Lung (tissue), 12 donors: Measurements from ENCODE around the gene OLFML2A. TPM values are rescaled to one million over a fixed set of nuclear protein-coding genes. Genes with fewer than 3 reads are reported as not detected.
A peak's percentile ranks its signal among the peaks of the same experiment; 100 is the strongest.
"Not testable (repeated sequence)": the region's sequence is repeated elsewhere in the genome, so short reads cannot be mapped to it uniquely, and the experiment has no call there.

ENCODE experiments used
- ATAC-seq: fragments of 200-7000 bp; cut with Tn5 transposase; one replicate; pipeline ENCODE4 v1.9.1; 2020; ENCODE audit warnings: moderate number of reproducible peaks; ENCODE audit not compliant: insufficient read depth, low FRiP score
- DNase-seq, 3 donors: peaks; one replicate each; pipeline ENCODE4 v3.0.0-alpha.2; 2013 to 2017
- H3K27ac ChIP-seq, 2 donors: one replicate each; pipeline ENCODE4 v1.5.1; 2013; ENCODE audit warnings: mild to moderate bottlenecking in 2 of 2, moderate library complexity in 2 of 2, control low read depth in 1 of 2, inconsistent platforms in 1 of 2, low read depth in 1 of 2, low read length in 1 of 2
- H3K27me3 ChIP-seq, 3 donors: one replicate each; pipeline ENCODE4 v1.5.1; 2013; ENCODE audit warnings: low read length in 2 of 3; ENCODE audit not compliant: control insufficient read depth in 3 of 3, insufficient read depth in 3 of 3
- H3K36me3 ChIP-seq, 4 donors: one replicate each; pipeline ENCODE4 v1.5.1; 2013; ENCODE audit warnings: low read length in 4 of 4, mild to moderate bottlenecking in 1 of 4, moderate library complexity in 1 of 4; ENCODE audit not compliant: control insufficient read depth in 4 of 4, insufficient read depth in 4 of 4
- H3K4me1 ChIP-seq, 5 donors: one replicate each; pipeline ENCODE4 v1.5.1; 2013; ENCODE audit warnings: low read length in 5 of 5, mild to moderate bottlenecking in 2 of 5, moderate library complexity in 1 of 5; ENCODE audit not compliant: control insufficient read depth in 5 of 5, insufficient read depth in 5 of 5
- H3K4me3 ChIP-seq: one replicate; pipeline ENCODE4 v1.5.1; 2013; ENCODE audit warnings: mild to moderate bottlenecking, control low read depth, moderate library complexity
- H3K9ac ChIP-seq, 2 donors: one replicate each; pipeline ENCODE4 v1.5.1; 2013; ENCODE audit warnings: low read length in 2 of 2, control low read depth in 1 of 2; ENCODE audit not compliant: insufficient read depth in 1 of 2
- H3K9me3 ChIP-seq, 4 donors: one replicate each; pipeline ENCODE4 v1.5.1; 2013; ENCODE audit warnings: low read length in 3 of 4, mild to moderate bottlenecking in 1 of 4, moderate library complexity in 1 of 4; ENCODE audit not compliant: control insufficient read depth in 4 of 4, insufficient read depth in 3 of 4
- CTCF ChIP-seq: IDR thresholded peaks from 2 replicates; pipeline ENCODE4 v1.5.1; 2012; ENCODE audit warnings: mild to moderate bottlenecking; ENCODE audit errors: control extremely low read depth, extremely low read depth
- WGBS, 2 donors: extraction: QIAGEN DNeasy Blood & Tissue Kit; methylation state at CpG; one replicate each; pipeline ENCODE4 v1.1.7; 2013; 5-methylcytosine and 5-hydroxymethylcytosine counted together
- polyA plus RNA-seq, 2 donors: library from polyadenylated mRNA; stranded (reverse); fragments of 200-250 nt; gene quantifications; one replicate each; pipeline ENCODE4 v1.2.1, GENCODE V29; 2013
- total RNA-seq, 2 donors: library from RNA; depleted of rRNA in 1 of 2; stranded (reverse); fragments of >200 nt in 1 of 2; gene quantifications; one replicate each; pipeline ENCODE4 v1.2.1, GENCODE V29; 2014 to 2021
- donor health status: control.
- donor health status: control.
- donor health status: Bipolar disorder and iron deficiency.
- donor health status: healthy.
- donor health status: DM: yes; HTN: yes; CAD: no.

Gene OLFML2A
- total and polyA plus RNA-seq, 4 donors: 2.0 to 56.7 (median 7.5) TPM

- peak; percentile 28 for ATAC-seq
- H3K36me3 ChIP-seq: no peaks in the 10 kb centered on the region
- DNase-seq: peak; percentile 86 to 88 (median 87)
- H3K9me3 ChIP-seq: peaks cover 0 to 3% (median 0%) of the 10 kb centered on the region in 4 donors
- peaks cover 0 to 30% (median 29%) of the 10 kb centered on the region in 3 donors for H3K27me3 ChIP-seq
- H3K9ac ChIP-seq: no peak overlapping the region
- peak; percentile 83 for TF ChIP-seq CTCF
- H3K27ac ChIP-seq: peak overlapping the region in 1 of 2 donors; percentile 29
- H3K4me1 ChIP-seq: peaks cover 0 to 29% (median 5%) of the 10 kb centered on the region in 5 donors
- H3K4me3 ChIP-seq: peak overlapping the region; percentile 11
- WGBS, 2 donors: 22 to 24% methylated on average over 39 of the region's 39 CpGs
Measured at GRCh38 chr9:124771867-124772679, 4.9 kb upstream of the OLFML2A start.

- H3K9me3 ChIP-seq, H3K27ac ChIP-seq, DNase-seq, H3K36me3 ChIP-seq, ATAC-seq, H3K9ac ChIP-seq, H3K4me3 ChIP-seq: not testable (repeated sequence)
- Histone ChIP-seq H3K27me3 (peaks cover 0 to 23% (median 21%) of the 10 kb centered on the region in 3 donors), H3K4me1 (peaks cover 0 to 34% (median 6%) of the 10 kb centered on the region in 5 donors)
- WGBS, 2 donors: 85 to 86% methylated on average over 15 of the region's 15 CpGs
Measured at GRCh38 chr9:124772877-124773276, 4.1 kb upstream of the OLFML2A start.

- 79 to 91% methylated on average over 1 of the region's 1 CpG for WGBS, 2 donors
- no peak overlapping the region for H3K9ac ChIP-seq
- H3K27me3 ChIP-seq: peaks cover 0 to 17% (median 14%) of the 10 kb centered on the region in 3 donors
- ATAC-seq (no peak), DNase-seq (no peak)
- H3K36me3 ChIP-seq: no peaks in the 10 kb centered on the region
- H3K4me3 ChIP-seq: no peak overlapping the region
- peaks cover 0 to 34% (median 6%) of the 10 kb centered on the region in 5 donors for H3K4me1 ChIP-seq
- H3K27ac ChIP-seq: no peak overlapping the region
- peaks cover 0 to 3% (median 0%) of the 10 kb centered on the region in 4 donors for H3K9me3 ChIP-seq
- no peak for TF ChIP-seq CTCF
Measured at GRCh38 chr9:124773473-124774128, 3.3 kb upstream of the OLFML2A start.
